GM21515 (cell line): ENCODE measurements around the gene MAX.
"Not testable (repeated sequence)": the region's sequence is repeated elsewhere in the genome, so short reads cannot be mapped to it uniquely, and the experiment has no call there.

Experiments used
- ATAC-seq: cut with Tn5 transposase; IDR thresholded peaks from one replicate; pipeline ENCODE4 v1.9.1; 2021; ENCODE audit not compliant: unreplicated experiment

The MAX gene

DNA sequence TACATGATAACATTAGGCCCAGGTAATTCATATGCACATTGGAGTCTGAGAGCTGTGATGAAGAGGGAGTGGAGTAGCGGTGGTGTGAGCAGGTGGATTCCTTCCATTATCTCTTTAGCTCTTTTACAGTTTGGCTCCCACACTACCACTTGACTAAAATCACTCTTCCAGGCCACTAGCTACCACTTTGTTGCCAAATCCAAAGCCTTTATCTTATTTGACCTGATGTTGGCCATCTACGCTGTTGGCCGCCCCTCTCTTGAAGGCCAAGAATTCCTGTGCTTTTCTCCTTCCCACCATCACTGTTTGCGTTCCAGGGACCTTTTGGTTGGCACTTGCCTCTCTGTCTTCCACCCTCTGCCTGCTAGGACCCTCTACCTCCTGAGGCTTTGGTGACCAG lies 4.0 kb upstream of the MAX start:
- no peak for ATAC-seq

GRCh38 chr14:65104791-65105190 lies 2.5 kb upstream of the MAX start:
- no peak for ATAC-seq

- no peak for ATAC-seq
These were observed 938 bp upstream of the MAX start for GRCh38 chr14:65103150-65103760.

GRCh38 chr14:65101631-65102440 lies 481 bp downstream of the MAX start:
- peak; percentile 27 for ATAC-seq

DNA sequence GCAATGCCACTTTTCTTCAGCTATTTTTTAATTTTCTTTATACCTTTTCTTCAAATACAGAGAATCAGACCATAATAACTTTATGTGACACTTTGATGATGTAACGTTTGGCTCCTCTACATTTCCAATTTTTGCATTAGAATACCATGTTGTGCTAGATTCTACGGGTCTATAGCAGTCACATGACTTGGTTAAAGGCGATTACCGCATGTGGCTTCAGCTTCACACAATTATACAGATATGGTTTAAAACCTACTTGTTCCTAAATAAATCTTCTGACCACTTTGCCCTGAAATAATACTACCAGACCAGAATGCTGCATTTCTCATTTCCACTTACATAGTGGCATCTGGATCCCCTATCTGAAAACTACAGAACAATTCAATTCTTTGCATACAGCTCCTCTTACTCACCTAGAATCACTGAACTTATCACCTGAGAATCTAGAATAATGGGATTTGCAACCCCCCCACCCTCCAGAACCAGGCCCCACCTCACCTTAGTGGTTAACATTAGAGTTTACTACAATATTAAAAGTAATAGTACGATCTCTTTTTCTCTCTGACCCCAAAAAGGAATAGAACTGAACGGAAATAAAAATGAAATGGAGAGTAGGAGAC lies 1.3 kb downstream of the MAX start:
- ATAC-seq = no peak

DNA sequence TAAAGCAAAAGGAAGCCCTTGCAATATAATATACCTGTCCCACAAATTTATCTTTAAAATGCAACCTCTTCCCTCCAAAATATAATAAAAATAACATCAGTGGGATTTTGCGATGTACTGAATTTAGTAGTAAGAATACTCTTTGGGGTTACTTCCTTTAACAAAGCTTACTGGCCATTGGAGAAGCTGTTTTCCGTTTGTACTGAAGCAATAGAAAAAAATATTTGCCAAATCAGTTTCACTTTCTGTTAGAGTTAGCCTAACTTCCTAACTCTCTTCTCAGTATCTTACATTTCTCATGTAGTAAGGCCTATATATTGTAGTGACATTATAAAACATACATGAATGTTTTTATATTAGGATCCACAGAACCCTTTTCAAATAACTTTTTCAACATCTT lies 3.7 kb downstream of the MAX start:
- ATAC-seq = no peak

DNA sequence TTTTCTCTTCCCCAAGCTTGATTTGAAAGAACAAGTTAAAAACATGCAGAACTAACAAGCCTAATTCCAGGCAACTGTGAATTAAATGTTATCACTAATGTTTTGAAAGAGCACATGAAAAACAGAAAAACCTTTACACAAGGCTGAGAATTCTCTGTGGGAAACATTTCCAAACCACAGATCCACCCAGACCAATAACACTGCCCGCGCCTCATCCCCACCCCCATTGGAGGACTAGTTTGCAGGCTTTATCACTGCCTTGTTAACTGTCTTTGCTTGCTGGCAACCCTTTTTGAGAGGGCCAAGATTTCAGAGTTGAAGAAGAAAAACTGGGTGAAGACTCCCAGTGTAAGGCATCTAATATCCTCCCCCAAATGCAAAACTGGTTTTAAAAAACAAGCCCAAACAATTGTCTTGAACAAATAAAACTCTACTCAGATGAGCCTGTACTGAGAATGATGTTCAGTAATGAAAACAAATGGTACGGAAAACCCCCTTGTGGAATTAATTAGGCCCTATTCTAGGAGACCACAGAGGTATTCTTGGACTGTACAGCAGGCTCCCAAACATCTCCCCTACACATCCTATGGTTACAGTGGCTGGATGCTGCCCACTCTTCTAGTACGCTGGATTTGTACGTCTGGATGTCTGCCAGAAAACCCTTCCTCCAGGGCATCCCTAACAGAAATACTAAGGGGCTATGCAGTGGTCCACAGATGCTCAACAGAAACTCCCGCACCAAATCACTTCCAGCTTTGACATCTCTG lies 5.8 kb downstream of the MAX start:
- ATAC-seq = no peak

GRCh38 chr14:65095633-65096205 lies 6.6 kb downstream of the MAX start:
- no peak for ATAC-seq

- ATAC-seq = no peak
These were observed 10.0 kb downstream of the MAX start for GRCh38 chr14:65092349-65092748.

DNA sequence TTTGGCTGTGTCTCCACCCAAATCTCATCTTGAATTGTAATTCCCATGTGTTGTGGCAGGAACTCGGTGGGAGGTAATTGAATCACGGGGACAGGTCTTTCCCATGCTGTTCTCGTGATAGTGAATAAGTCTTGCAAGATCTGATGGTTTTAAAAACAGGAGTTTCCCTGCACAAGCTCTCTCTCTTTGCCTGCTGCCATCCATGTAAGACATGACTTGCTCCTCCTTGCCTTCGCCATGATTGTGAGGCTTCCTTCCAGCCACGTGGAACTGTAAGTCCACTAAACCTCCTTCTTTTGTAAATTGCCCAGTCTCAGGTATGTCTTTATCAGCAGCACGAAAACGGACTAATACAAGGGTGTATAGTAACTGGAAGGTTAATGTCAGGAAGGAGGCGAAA lies 14.5 kb downstream of the MAX start:
- not testable (repeated sequence) for ATAC-seq

DNA sequence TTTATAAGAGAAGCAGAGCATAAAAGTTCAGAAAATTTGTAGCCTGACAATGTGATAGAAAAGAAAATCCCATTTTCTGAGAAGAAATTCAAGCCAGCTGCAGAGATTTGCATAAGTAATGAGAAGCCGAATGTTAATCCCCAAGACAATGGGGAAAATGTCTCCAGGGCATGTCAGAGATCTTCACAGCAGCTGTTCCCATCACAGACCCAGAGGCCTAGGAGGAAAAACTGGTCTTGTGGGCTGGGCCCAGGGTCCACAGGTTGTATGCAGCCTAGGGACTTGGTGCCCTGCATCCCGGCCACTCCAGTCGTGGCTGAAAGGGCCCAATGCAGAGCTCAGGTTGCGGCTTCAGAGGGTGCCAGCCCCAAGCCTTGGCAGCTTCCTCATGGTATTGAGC lies 15.6 kb downstream of the MAX start:
- ATAC-seq = not testable (repeated sequence)

GRCh38 chr14:65084554-65085505 lies 17.5 kb downstream of the MAX start:
- ATAC-seq = no peak

DNA sequence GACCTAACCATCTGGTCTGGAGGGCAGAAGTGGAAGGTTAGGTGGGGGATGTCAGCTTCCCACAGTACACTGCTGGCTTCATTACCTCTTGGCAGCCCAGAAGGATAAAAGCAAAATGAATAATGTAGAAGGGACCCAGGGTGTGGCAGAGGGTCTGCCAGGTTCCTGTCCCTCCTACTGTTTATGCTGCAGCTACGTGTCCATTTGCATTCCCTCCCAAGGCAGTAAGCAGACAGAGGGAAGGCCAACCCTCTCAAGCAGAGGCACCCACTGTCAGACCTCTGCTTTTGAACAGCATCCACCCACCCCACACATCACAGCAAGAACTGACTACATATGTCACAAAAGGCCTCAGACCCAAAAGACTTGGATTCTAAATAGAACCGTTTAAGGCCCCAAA lies 19.4 kb downstream of the MAX start:
- ATAC-seq = no peak

DNA sequence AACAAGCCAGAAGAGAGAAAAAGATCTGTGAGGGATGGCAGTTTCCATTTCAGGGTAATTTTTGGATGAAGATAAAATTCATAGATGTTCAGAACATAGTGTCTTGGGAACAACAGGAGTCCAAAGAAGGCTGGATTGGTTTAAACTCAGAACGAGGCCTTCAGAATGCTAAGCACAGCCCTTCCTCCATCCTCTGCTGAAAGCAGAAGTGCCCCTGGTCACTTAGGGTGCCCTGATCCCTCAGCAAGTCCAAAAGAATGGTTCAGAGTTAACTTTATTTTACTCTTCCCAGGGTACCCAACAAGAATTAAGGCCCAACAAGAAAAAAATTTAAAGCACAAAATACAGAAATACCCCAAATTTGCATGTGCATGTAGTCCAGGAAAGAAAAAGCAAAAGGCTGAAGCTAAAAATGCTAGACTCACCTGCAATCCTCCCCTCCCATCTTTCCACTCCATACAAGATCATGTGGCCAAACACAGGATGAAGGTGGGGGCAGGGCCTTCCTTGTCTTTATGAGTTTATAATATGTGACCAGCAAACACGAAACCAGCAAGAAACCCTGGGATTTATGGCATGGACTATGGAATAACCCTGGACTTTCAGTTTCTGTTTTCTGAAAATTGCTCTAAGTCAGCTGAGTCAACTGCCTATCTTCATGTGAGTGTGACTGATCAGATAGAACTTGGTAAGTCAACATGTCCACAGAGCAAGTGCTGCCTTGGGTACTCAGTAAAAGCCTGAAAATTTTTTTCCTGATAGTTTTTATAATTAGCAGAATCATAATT lies 21.2 kb downstream of the MAX start:
- ATAC-seq = no peak

- ATAC-seq = no peak
These were observed 22.5 kb downstream of the MAX start for GRCh38 chr14:65079768-65080167.

DNA sequence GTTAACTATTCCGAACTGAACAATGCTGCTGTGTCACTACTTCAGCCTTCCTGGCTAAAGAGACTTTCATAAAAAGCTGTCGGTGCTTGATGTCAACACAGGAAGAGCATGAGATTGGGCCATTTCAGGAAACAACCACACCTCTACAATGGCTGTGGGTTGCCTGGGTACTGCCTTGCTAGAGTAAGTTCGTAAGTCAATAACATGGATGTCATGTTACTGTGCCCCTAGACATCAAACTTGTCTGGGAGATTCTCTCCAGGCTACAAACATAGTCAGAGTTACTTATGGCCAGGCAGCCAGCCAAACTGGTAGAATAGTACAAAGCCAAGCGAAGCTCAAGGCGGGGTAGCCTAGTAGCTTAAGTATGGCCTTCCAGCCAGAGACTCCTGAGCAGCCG lies 23.1 kb downstream of the MAX start:
- no peak for ATAC-seq

DNA sequence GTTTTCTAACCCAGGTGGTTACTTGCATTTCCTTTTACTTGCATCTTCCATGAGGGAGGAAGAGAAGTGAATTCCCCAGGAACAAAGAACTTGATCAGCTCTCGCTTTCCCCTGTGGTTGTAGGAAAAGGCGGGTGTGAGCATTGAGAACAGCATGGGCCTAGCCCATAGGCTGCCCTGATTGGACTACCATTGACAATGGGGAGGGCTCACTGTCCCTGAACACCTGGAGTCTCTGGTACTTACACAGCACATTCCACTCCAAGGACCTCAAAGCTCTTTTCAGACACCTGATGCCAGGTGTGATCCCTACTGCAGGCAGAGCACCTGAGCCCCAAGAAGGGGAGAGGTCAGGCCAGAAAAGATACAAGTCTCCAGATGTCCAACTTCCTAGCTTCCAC lies 25.0 kb downstream of the MAX start:
- no peak for ATAC-seq

DNA sequence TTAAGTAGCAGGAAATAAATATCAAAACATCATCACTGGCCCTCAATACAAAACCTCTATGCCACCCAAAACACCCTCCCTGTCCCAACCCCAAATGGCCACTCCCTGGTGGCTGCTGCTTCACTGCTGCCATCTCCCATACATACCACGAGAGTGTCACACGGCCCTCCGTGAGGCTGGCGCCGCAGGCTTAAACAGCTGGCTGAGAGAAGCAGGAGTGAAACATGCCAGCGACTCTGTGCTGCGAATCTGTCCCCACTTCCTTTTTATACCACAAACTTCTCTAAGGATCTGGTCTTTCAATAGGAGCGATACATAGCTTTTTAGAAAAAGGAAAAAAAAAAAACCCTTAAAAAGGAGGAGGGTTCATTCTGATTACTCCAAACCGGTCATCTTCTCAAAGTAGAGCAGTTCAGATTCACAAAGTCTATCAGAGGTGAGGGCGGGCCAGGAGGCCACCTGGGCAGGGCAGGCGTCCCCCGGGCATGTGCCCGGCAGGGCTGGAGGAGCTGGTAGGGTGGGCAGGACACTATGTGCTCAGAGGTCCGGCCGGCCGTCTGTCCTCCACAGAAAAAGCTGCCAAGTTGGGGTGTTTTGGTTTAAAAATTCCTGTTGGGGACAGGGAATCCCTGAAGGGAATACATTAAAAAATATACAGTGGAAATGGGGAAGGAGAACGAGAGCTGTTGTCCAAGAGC lies 26.5 kb downstream of the MAX start:
- no peak for ATAC-seq
